HepG2 (cell line): ENCODE data around the gene LYST. TPM values are rescaled to one million over a fixed set of nuclear protein-coding genes. Genes with fewer than 3 reads are reported as not detected.

Source experiments
- BCL6 ChIP-seq: IDR thresholded peaks from 2 replicates; pipeline ENCODE4 v1.6.1; 2016; ENCODE audit warnings: missing genetic modification reagents, missing compliant biosample characterization
- CC2D1A ChIP-seq: sonication (generic); formaldehyde crosslinking; IDR thresholded peaks from 2 replicates; pipeline ENCODE4 v1.8.1; 2023; ENCODE audit warnings: mild to moderate bottlenecking, missing genetic modification reagents
- DMAP1 ChIP-seq: IDR thresholded peaks from 2 replicates; pipeline ENCODE4 v1.6.1; 2016
- ELF4 ChIP-seq: sonication (generic); formaldehyde crosslinking; IDR thresholded peaks from 2 replicates; pipeline ENCODE4 v1.5.0; 2020; ENCODE audit warnings: missing genetic modification reagents, mild to moderate bottlenecking, moderate library complexity, borderline replicate concordance
- HNF4A ChIP-seq: sonication (generic); formaldehyde crosslinking; IDR thresholded peaks from 2 replicates; pipeline ENCODE4 v1.4.0; 2020; ENCODE audit warnings: missing genetic modification reagents
- MIER2 ChIP-seq: IDR thresholded peaks from 2 replicates; pipeline ENCODE4 v1.6.1; 2016; ENCODE audit warnings: missing biosample characterization, missing genetic modification reagents
- RARA ChIP-seq: IDR thresholded peaks from 2 replicates; pipeline ENCODE4 v1.6.1; 2016; ENCODE audit warnings: missing genetic modification reagents, missing compliant biosample characterization
- TEF ChIP-seq: sonication (generic); formaldehyde crosslinking; IDR thresholded peaks from 2 replicates; pipeline ENCODE4 v1.5.0; 2020; ENCODE audit warnings: missing genetic modification reagents
- TMF1 ChIP-seq: sonication (generic); formaldehyde crosslinking; IDR thresholded peaks from 2 replicates; pipeline ENCODE4 v1.8.1; 2022; ENCODE audit warnings: low read depth, missing genetic modification reagents
- ZNF326 ChIP-seq: sonication (generic); formaldehyde crosslinking; IDR thresholded peaks from 2 replicates; pipeline ENCODE4 v1.4.0; 2020; ENCODE audit warnings: missing genetic modification reagents, borderline replicate concordance
- ZNF468 ChIP-seq: sonication (generic); formaldehyde crosslinking; IDR thresholded peaks from 2 replicates; pipeline ENCODE4 v1.8.0; 2022; ENCODE audit warnings: mild to moderate bottlenecking, moderate library complexity, missing genetic modification reagents
- polyA plus RNA-seq, 8 experiments: library from polyadenylated mRNA; depleted of rRNA in 3 of 8; stranded (reverse) in 7 of 8; unstranded in 1 of 8; fragments of >200 nt; fragmentation: Illumina TruSeq in 4 of 8; extraction: Trizol in 4 of 8; gene quantifications; 2 replicates each; pipeline versions ENCODE4 v1.2.1 to v1.2.3, GENCODE V29; 2011 to 2016; ENCODE audit warnings: low read depth in 4 of 8, missing spikeins in 1 of 8, mixed read lengths in 1 of 8; ENCODE audit not compliant: insufficient read depth in 1 of 8
- total RNA-seq, 5 experiments: library from RNA; depleted of rRNA; stranded (reverse); fragments of >200 nt; fragmentation: Illumina TruSeq; extraction: Trizol; gene quantifications; 2 replicates each; pipeline ENCODE4 v1.2.3, GENCODE V29; 2016; ENCODE audit warnings: low read depth in 1 of 5
- TF ChIP-seq, protein P1 (sequence below): sonication (generic); formaldehyde crosslinking; IDR thresholded peaks from 2 replicates; pipeline ENCODE4 v1.4.0; 2020; ENCODE audit warnings: mild to moderate bottlenecking, missing genetic modification reagents

LYST gene
- total and polyA plus RNA-seq, 2 of the 13 experiments (the other 11 are each of a cell fraction or from before 2014, with no cell fraction given), result 0.91 to 2.5 TPM

DNA sequence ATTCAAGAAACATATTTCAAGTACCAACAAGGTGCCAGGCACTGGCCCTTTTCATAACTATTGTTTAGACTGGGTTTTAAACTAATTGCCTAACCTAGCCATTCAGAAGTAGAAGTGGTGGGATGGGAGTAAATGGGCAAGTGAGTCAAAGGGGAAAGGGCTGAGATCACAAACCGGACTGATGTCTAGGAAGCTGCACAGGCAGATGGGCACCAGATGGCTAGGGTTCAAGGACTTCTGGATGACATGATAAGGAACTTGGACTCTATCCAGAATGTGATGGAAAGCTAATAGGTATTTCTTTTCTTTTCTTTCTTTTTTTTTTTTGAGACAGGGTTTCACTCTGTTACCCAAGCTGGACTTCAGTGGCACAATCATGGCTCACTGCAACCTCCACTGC, 46.6 kb downstream of the LYST start (continued):
- TF ChIP-seq, protein P1, sequence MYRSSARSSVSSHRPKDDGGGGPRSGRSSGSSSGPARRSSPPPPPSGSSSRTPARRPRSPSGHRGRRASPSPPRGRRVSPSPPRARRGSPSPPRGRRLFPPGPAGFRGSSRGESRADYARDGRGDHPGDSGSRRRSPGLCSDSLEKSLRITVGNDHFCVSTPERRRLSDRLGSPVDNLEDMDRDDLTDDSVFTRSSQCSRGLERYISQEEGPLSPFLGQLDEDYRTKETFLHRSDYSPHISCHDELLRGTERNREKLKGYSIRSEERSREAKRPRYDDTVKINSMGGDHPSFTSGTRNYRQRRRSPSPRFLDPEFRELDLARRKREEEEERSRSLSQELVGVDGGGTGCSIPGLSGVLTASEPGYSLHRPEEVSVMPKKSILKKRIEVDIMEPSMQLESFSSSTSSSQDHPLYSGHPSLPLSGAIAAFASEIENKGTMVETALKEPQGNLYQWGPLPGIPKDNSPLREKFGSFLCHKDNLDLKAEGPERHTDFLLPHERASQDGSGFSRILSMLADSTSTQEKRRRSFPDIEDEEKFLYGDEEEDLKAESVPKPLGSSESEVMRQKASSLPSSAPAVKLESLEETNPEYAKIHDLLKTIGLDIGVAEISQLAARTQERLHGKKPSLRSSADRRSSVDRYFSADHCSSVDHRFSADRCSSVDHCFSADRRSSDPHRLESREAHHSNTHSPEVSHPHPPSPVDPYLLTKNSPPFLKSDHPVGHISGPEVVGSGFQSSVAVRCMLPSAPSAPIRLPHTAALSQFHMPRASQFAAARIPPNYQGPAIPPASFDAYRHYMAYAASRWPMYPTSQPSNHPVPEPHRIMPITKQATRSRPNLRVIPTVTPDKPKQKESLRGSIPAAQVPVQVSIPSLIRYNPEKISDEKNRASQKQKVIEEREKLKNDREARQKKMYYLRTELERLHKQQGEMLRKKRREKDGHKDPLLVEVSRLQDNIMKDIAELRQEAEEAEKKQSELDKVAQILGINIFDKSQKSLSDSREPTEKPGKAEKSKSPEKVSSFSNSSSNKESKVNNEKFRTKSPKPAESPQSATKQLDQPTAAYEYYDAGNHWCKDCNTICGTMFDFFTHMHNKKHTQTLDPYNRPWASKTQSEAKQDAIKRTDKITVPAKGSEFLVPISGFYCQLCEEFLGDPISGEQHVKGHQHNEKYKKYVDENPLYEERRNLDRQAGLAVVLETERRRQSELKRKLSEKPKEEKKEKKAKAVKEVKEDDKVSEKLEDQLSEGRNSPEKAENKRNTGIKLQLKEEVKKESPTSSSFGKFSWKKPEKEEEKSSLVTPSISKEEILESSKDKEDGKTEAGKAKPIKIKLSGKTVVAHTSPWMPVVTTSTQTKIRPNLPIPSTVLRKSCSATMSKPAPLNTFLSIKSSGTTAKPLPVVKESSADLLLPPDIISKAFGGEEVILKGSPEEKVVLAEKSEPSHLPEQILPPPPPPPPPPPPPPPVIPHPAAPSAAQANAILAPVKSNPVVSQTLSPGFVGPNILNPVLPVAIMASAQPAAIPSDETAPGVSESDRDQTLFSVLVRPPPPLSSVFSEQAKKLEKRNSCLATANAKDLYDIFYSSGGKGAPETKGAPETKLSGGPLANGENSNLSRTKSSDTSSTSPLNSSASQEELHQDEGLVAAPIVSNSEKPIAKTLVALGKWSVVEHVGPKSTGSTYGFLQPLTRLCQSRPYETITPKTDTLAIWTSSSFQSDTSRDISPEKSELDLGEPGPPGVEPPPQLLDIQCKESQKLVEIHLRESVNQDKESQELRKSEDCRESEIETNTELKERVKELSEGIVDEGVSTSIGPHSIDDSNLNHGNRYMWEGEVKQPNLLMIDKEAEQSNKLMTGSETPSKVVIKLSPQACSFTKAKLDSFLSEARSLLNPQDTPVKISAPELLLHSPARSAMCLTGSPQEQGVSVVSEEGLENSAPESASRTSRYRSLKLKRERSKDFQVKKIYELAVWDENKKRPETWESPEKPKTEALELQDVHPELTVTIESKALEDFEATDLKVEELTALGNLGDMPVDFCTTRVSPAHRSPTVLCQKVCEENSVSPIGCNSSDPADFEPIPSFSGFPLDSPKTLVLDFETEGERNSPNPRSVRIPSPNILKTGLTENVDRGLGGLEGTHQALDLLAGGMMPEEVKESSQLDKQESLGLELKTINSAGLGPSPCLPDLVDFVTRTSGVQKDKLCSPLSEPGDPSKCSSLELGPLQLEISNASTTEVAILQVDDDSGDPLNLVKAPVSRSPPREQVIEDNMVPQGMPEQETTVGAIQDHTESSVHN (CRISPR knock-in tag), result no peak
- TF ChIP-seq ZNF326 (CRISPR knock-in tag) (no peak), CC2D1A (CRISPR knock-in tag) (no peak), MIER2 (CRISPR knock-in tag) (no peak), TEF (CRISPR knock-in tag) (no peak), ELF4 (no peak), RARA (CRISPR knock-in tag) (peak; percentile 32; the same call in 1 of the 2 replicates), HNF4A (0 out of 2 replicates have a peak, but pooled peaks have one; percentile 20), BCL6 (CRISPR knock-in tag) (peak; percentile 55), DMAP1 (CRISPR knock-in tag) (no peak), ZNF468 (no peak), TMF1 (no peak)
